ENCODE data around the gene PRSS57. TPM values are rescaled to one million over a fixed set of nuclear protein-coding genes. Genes with fewer than 3 reads are reported as not detected.

PRSS57 gene
- total RNA-seq, 2 donors from 2014 or later, result not detected

DNA sequence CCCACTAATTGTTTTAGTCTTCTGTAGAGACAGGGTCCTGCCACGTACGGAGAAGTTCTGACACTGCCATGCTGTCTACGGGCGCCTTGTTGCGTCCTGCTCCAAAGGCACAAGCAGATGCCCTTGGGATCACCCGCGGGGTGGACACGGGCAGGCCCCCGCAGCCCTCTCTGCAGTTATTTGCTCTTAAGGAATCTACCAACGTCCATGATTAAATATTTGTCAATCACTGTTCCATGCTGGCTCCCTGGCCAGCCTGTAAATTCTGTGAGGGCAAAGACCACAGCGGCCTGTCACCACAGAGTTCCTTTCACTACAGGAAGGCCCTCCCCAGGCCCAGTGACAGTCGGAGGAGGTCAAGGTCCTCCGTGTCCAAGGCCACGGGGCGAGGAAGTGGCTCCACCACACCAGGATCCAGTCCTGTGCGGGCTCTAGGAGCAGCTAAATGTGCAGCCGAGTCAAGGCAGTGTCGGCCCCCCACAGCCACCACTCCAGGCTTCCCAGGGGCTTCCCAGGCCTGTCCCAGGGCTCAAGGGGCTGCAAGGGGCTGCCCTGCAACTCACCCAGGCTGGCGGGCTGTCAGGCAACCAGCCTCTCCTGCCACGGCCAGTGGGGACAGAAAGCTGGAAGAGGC lies 34.3 kb downstream of the PRSS57 start:
- DNase-seq, result no peak
- ATAC-seq, result no peak

DNA sequence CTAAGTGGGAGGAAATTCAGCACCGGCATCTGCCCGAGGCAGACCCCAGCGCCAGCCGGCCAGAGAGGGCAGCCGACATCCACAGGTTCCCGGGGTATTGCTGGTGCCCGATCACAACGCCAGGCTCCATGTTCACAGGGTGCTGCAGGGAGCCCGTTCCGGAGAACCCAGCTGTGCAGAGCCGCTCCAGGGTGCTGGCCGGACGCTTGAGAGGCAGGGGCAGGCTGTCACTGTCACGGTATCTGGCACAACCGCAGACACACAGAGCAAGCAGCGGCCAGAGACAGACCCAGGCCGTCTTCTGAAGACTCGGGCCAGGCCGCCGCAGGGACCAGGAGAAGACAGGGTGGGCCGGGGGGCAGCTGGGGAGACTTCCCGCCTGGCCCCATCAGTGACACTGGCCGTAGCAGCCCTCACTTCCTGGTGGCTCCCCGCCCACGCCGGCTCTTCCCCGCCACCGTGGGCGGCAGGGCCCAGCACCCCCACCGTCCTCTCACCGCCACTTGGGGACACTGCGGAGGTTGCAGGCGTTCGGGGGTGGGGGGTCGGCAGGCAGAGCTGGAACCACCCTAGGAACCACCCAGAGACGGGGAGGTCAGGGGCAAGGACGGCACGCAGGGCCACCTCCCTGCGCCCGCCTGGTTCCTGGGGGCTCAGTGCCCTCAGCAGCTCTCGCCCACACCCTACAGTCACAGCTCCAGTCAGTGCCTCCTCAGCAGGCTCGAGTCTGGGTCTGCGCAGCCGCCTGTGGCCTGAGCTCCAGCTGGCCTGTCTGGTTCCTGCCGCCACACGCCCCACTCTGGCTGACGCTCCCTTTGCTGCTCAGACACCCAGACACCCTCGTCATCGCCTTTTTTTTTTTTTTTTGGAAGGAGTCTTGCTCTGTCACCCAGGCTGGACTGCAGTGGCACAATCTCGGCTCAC lies 36.1 kb downstream of the PRSS57 start:
- intact Hi-C loops (cut with DNase I), result no loop called here
- ATAC-seq (peak; percentile 54 to 61), DNase-seq (peak; percentile 79)

More for the DNA sequence above, 34.3 kb downstream of the PRSS57 start:
- intact Hi-C loops (cut with DNase I), result no loop called here

DNA sequence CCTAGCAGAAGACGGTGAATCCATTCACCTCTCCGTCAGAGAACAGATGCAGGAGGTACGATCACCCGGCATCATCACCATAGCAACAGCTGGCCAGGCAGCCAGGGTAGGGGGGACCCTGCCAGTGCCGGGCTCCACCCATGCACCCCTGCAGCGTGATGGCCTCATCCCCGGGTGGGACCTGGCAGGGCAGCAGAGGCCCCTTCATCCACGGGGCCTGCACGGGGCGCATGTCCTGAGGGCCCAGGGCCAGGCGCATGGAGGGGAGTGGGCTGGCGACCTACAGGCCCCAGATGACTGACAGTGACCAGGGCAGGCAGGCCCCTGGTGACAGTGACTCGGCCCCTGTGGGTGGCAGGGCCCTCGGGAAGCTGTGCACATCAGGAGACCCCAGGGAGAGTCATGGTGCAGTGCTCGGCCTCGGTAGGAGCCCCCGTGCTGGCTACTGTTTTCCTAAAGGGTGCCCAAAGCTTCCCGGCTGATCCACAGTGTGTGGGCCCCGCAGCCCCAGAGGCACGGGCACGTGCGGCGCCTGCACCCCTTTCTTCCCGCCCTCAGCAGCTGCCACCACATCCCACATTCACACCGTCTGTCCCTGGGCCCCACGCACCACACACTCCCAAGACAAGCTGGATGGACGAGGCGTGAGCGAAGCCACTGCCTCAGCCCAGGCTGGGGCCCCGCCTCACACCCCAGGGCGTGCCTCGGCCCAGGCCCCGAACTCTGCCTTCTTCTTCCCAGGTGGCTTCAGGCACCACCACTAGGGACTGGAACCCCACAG lies 37.0 kb downstream of the PRSS57 start:
- no peak for DNase-seq
- intact Hi-C loops (cut with DNase I), result no loop called here
- ATAC-seq, result no peak

DNA sequence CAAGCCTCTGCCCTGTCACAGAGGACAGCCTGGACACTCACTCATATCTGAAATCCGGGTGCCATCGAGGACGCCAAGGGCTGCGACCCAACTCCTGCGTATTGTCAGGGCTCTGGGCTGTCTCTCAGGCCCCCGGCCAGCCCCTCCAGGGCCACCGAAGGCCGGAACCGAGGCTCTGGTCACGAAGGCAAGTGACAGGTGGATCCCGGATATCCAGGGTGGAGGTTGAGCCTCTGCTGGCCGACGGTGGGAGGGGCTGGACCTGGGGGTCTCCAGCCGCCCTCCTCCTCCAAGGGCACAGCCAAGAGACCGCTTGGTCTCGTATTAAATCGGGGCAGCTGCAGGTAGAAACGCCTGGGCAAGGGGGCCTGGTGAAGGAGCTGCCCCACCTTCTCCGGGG lies 37.6 kb downstream of the PRSS57 start:
- ATAC-seq, result no peak
- intact Hi-C loops (cut with DNase I), result no loop called here
- no peak for DNase-seq

GRCh38 chr19:656751-657559 lies 38.3 kb downstream of the PRSS57 start:
- ATAC-seq (no peak), DNase-seq (no peak)
- intact Hi-C loops (cut with DNase I), result no loop called here

GRCh38 chr19:655691-656090 lies 39.6 kb downstream of the PRSS57 start:
- ATAC-seq, result no peak
- intact Hi-C loops (cut with DNase I), result no loop called here
- no peak for DNase-seq

GRCh38 chr19:653425-653824 lies 41.8 kb downstream of the PRSS57 start:
- intact Hi-C loops (cut with DNase I), result no loop called here
- DNase-seq, result no peak
- no peak for ATAC-seq

GRCh38 chr19:652467-653389 lies 42.5 kb downstream of the PRSS57 start:
- DNase-seq (no peak), ATAC-seq (no peak)
- intact Hi-C loops (cut with DNase I), result no loop called here

GRCh38 chr19:651991-652390 lies 43.3 kb downstream of the PRSS57 start:
- intact Hi-C loops (cut with DNase I), result no loop called here
- ATAC-seq, result no peak
- no peak for DNase-seq

- intact Hi-C loops (cut with DNase I), result no loop called here
- no peak for ATAC-seq
- no peak for DNase-seq
Measured at GRCh38 chr19:651114-651818, 44.0 kb downstream of the PRSS57 start.

DNA sequence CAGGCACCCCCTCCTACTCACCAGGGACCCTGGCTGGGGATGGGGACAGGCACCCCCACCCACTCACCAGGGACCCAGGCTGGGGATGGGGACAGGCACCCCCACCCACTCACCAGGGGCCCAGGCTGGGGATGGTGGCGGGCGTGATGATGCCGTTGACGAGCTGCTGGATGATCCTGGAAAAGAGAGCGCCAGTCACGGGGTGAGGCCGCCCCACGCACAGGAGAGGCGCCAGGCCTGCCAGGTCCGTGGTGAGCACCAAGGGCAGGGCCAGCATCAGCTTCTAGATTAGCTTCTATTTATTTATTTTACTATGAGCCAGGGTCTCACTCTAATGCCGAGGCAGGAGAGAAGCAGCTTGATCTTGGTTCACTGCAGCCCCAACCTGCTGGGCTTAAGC lies 45.1 kb downstream of the PRSS57 start:
- ATAC-seq (no peak), DNase-seq (peak; percentile 17)
- intact Hi-C loops (cut with DNase I), result no loop called here

- no peak for ATAC-seq
- intact Hi-C loops (cut with DNase I), result no loop called here
- peak; percentile 19 for DNase-seq
Measured at GRCh38 chr19:648904-649801, 46.1 kb downstream of the PRSS57 start.

DNA sequence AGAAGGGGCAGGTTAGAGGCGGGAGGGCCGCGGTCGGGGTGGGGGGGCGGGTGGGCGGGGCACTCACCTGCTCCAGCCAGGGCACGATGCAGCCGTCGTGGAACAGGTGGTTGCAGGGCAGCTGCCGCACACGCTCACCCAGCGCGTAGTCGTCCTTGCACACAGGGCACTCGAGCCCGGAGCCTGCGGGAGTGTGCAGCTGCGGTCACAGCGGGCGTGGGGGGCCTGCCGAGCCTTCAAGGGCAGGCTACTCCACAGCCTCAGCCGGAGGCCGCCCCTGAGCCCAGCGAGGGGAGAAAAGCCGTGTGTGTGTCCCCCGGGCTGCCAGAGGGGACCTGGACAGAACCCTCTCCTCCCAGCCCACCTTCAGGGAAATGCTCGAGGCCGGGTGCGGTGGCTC lies 46.9 kb downstream of the PRSS57 start:
- intact Hi-C loops (cut with DNase I), result no loop called here
- no peak for DNase-seq
- no peak for ATAC-seq

DNA sequence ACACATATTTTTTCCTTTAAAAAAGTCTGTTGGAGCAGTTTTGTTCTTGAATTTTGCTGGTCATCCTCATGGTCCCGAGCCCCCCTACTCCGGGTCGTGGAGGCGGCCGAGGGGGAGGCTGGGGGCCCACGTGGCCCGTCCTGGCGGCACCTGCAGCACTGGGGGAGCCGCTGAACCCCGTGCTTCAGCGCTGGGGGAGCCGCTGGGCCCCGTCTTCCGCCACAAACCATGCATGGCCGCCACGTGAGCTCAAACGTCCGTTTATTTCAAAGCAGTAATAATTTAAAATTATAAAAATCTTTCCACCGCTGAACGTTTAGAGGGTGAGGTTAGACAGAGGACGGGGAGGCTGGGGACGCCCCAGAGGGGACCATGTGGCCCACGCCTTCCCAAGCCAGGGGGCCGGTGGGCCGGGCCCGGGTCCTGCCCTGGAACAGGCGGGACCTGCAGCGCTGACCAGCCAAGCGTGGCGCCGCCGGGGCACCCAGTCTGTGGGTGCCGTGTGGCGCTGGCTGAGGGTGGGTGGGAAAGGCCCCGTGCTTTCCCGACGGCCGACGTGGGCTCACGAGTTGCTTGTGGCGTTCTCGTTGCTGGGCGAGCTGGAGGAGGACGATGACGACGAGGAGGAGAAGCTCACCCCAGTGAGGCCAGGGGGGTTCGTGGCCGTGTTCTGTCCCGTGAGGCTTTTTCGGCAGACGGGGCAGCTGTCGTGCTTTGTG lies 47.5 kb downstream of the PRSS57 start:
- intact Hi-C loops (cut with DNase I), result no loop called here
- ATAC-seq, result no peak
- DNase-seq, result no peak

DNA sequence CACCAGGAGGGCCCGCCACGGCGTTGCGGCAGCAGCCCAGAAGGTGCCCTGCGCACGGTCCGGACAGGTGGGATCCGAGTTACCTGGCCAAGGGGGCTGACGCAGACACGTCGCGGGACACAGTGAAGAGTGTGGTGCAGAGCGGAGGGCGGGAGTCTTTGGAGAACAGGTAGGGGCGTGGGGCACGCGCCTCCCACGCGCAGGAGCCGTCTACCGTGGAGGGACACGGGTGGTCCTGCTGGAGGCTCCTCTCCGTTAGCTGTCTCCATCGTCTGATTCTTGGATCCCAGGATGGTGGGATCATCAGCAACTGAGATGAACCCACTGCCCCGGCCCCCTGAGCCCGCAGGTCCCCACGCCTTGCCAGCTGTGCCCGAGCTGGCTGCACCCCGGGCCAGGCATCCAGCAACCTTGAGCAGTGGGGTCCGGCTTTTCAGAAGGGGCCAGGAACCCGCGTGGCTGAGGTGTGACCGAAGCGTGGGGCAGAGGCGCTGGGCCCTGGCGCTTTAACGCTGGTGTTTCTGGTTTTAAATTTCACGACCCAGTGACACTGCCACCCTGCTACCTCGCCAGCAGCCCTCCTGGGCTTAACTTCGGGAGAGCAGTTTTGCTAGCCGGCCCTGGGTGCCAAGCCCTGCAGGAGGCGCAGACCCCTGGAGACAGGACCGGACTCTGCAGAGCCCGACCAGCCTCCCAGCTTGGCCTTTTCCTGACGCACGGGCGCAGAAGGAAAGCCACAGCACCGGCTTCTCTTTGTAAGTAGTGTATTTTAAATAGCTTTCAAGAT lies 48.3 kb downstream of the PRSS57 start:
- intact Hi-C loops (cut with DNase I), result no loop called here
- DNase-seq (peak; percentile 20), ATAC-seq (no peak)

Data from left cardiac atrium (tissue), 4 donors.